Measurements from ENCODE around the gene ALPL. TPM values are rescaled to one million over a fixed set of nuclear protein-coding genes. Genes with fewer than 3 reads are reported as not detected.

ALPL gene
- total RNA-seq, 2 donors from 2014 or later: 16.2 to 50.3 TPM

GRCh38 chr1:21543598-21543997, 34.4 kb downstream of the ALPL start:
- no peaks in the 10 kb centered on the region for H3K9me3 ChIP-seq
- peaks cover 0 to 58% of the 10 kb centered on the region in 2 donors for H3K4me1 ChIP-seq
- DNase-seq (ENCODE audit: low spot score): no peak
- no peak overlapping the region for H3K4me3 ChIP-seq
- H3K27me3 ChIP-seq: no peaks in the 10 kb centered on the region
- peak overlapping the region; percentile 80 to 88 for H3K27ac ChIP-seq
- TF ChIP-seq, protein P1, sequence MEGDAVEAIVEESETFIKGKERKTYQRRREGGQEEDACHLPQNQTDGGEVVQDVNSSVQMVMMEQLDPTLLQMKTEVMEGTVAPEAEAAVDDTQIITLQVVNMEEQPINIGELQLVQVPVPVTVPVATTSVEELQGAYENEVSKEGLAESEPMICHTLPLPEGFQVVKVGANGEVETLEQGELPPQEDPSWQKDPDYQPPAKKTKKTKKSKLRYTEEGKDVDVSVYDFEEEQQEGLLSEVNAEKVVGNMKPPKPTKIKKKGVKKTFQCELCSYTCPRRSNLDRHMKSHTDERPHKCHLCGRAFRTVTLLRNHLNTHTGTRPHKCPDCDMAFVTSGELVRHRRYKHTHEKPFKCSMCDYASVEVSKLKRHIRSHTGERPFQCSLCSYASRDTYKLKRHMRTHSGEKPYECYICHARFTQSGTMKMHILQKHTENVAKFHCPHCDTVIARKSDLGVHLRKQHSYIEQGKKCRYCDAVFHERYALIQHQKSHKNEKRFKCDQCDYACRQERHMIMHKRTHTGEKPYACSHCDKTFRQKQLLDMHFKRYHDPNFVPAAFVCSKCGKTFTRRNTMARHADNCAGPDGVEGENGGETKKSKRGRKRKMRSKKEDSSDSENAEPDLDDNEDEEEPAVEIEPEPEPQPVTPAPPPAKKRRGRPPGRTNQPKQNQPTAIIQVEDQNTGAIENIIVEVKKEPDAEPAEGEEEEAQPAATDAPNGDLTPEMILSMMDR (IDR thresholded peaks at IDR 0.05): no peak
- no peaks in the 10 kb centered on the region for H3K36me3 ChIP-seq

DNA sequence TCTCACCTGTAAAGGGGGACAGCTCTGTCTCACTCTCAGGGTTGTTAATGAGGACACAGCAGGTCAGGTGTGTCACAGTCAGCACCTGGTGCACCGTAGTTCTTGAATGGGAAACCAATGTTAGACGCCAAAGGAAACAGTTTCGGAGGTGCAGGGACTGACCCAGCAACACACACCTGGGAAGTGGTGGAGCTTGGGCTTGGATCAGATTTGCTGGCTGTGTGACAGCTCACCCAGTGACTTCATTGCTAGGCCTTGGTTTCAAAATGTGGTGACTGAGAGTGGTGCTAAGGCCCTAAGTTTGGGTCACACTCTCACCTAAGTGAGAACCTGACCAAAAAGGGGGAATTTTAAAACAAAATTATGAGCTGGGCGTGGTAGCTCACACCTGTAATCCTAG, 34.9 kb downstream of the ALPL start:
- peak overlapping the region; percentile 80 to 88 for H3K27ac ChIP-seq
- peaks cover 0 to 53% of the 10 kb centered on the region in 2 donors for H3K4me1 ChIP-seq
- DNase-seq (ENCODE audit: low spot score): no peak

GRCh38 chr1:21546122-21546825, 37.1 kb downstream of the ALPL start:
- H3K27ac ChIP-seq: peak overlapping the region; percentile 21 to 33
- H3K36me3 ChIP-seq: no peaks in the 10 kb centered on the region
- H3K4me3 ChIP-seq: no peak overlapping the region
- H3K4me1 ChIP-seq: peaks cover 0 to 36% of the 10 kb centered on the region in 2 donors
- no peaks in the 10 kb centered on the region for H3K9me3 ChIP-seq
- H3K27me3 ChIP-seq: no peaks in the 10 kb centered on the region
- no peak for DNase-seq (ENCODE audit: low spot score)
- TF ChIP-seq, protein P1 (IDR thresholded peaks at IDR 0.05): no peak

More for the DNA sequence above, 34.9 kb downstream of the ALPL start:
- H3K4me3 ChIP-seq: no peak overlapping the region
- TF ChIP-seq, protein P1 (IDR thresholded peaks at IDR 0.05): no peak
- no peaks in the 10 kb centered on the region for H3K9me3 ChIP-seq
- H3K36me3 ChIP-seq: no peaks in the 10 kb centered on the region
- H3K27me3 ChIP-seq: no peaks in the 10 kb centered on the region

DNA sequence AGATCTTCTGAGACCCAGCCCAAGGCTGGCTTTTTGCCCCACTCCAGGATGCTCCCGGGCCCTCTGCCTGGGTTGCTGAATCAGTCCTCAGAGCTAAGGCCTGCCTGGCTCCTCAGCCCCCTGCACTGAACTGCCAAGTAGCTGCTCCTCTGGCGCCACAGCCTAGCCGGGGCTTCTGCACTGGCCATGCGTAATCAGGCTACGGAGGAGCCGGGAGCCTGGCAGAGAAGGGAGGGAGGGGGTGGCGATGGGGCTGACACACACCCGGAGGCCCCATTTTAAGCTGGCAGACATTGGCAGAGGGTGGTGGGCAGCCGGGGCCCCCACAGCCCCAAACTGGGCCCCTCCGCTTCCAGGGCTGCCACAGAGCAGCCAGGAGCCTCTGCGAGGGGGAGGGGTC, 38.7 kb downstream of the ALPL start:
- H3K36me3 ChIP-seq: no peaks in the 10 kb centered on the region
- no peak for DNase-seq (ENCODE audit: low spot score)
- no peak overlapping the region for H3K27ac ChIP-seq
- TF ChIP-seq, protein P1 (IDR thresholded peaks at IDR 0.05): no peak
- no peak overlapping the region for H3K4me3 ChIP-seq
- no peaks in the 10 kb centered on the region for H3K27me3 ChIP-seq
- no peaks in the 10 kb centered on the region for H3K9me3 ChIP-seq
- peaks cover 0 to 26% of the 10 kb centered on the region in 2 donors for H3K4me1 ChIP-seq

DNA sequence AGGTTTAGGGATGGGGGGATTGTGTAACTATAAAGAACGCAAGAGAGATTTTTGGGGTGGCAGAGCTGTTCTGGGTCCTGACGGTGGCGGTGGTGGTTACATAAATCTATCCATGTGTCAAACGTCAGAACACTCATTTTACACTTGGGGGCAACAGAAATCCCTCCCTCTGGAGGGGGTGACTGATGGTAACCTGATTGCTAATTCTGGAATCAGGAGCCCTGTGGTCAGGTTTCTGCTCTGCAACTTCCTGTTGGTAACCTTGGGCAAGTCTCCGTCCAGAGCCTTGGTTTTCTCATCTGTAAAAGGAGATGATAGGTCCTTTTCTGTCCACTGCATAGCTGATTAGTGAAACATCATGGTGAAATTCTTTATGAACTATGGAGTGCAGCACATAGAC, 40.9 kb downstream of the ALPL start:
- TF ChIP-seq, protein P1 (IDR thresholded peaks at IDR 0.05): no peak
- H3K27me3 ChIP-seq: no peaks in the 10 kb centered on the region
- no peak overlapping the region for H3K27ac ChIP-seq
- H3K36me3 ChIP-seq: no peaks in the 10 kb centered on the region
- no peaks in the 10 kb centered on the region for H3K9me3 ChIP-seq
- DNase-seq (ENCODE audit: low spot score): no peak
- H3K4me1 ChIP-seq: peaks cover 0 to 27% of the 10 kb centered on the region in 2 donors
- H3K4me3 ChIP-seq: no peak overlapping the region
